CD4-positive, alpha-beta T cell treated with Interleukin-1 beta for 1 hour (primary cell): ENCODE measurements around the gene HOXB2.

ENCODE experiments used
- DNase-seq, 2 donors: peaks; one replicate each; pipeline ENCODE4 v3.0.0-alpha.2; 2020 to 2022

The HOXB2 gene

GRCh38 chr17:48578616-48579470 lies 33.9 kb upstream of the HOXB2 start:
- DNase-seq, result no peak

GRCh38 chr17:48577946-48578615 lies 33.2 kb upstream of the HOXB2 start, which contains the start of gene HOXB4:
TSS of gene HOXB4 (minus strand) at chr17:48578350. CDS start at chr17:48578319, 31 bp downstream.
- peak; percentile 51 to 73 for DNase-seq

GRCh38 chr17:48577330-48577945 lies 32.5 kb upstream of the HOXB2 start:
- DNase-seq, result no peak

- no peak for DNase-seq
Observed at GRCh38 chr17:48576479-48577309, 31.8 kb upstream of the HOXB2 start.

GRCh38 chr17:48575673-48576478 lies 31.0 kb upstream of the HOXB2 start:
- DNase-seq, result no peak

- DNase-seq, result no peak
Observed at GRCh38 chr17:48575066-48575582, 30.2 kb upstream of the HOXB2 start.

- DNase-seq, result no peak
Observed at GRCh38 chr17:48574505-48575065, 29.7 kb upstream of the HOXB2 start.

- DNase-seq, result no peak
Observed at GRCh38 chr17:48571826-48572417, 27.0 kb upstream of the HOXB2 start.

- DNase-seq, result no peak
Observed at GRCh38 chr17:48571024-48571818, 26.3 kb upstream of the HOXB2 start.

- no peak for DNase-seq
Observed at GRCh38 chr17:48570325-48571023, 25.6 kb upstream of the HOXB2 start.

GRCh38 chr17:48569674-48570324 lies 24.9 kb upstream of the HOXB2 start:
- no peak for DNase-seq

- no peak for DNase-seq
Observed at GRCh38 chr17:48569240-48569582, 24.3 kb upstream of the HOXB2 start.

GRCh38 chr17:48568499-48569239 lies 23.8 kb upstream of the HOXB2 start:
- no peak for DNase-seq

- DNase-seq, result no peak
Observed at GRCh38 chr17:48567646-48568354, 22.9 kb upstream of the HOXB2 start.

GRCh38 chr17:48567209-48567608 lies 22.3 kb upstream of the HOXB2 start:
- DNase-seq, result no peak

- DNase-seq, result no peak
Observed at GRCh38 chr17:48566717-48567116, 21.8 kb upstream of the HOXB2 start.

GRCh38 chr17:48565925-48566710 lies 21.2 kb upstream of the HOXB2 start:
- no peak for DNase-seq
